GM12878 (cell line): ENCODE measurements around the gene CIB4. TPM values are rescaled to one million over a fixed set of nuclear protein-coding genes. Genes with fewer than 3 reads are reported as not detected.

Source experiments
- ATAC-seq: fragments of 200-7000 bp; cut with Tn5 transposase; 3 replicates; pipeline ENCODE4 v1.9.1; 2020; ENCODE audit warnings: mild to moderate bottlenecking, moderate library complexity
- BruUV-seq: library from RNA; stranded (reverse); fragments of 400-500 nt; replicated peaks from 2 replicates; lab custom pipeline; 2021; lab: Mats Ljungman, UMichigan
- CTCF ChIA-PET: fragments of 300-600 bp; sonication (Branson Sonifier 250); formaldehyde crosslinking; extraction: SDS; loops from one replicate; lab custom pipeline; 2021; ENCODE audit warnings: inconsistent platforms; lab: Yijun Ruan, JAX
- POLR2A ChIA-PET: fragments of 350-600 bp; formaldehyde crosslinking; extraction: SDS; loops from one replicate; lab custom pipeline; 2021; ENCODE audit warnings: inconsistent platforms; lab: Charles Lee
- RAD21 ChIA-PET: fragments of 300-600 bp; sonication (Branson Sonifier 250); formaldehyde crosslinking; loops from one replicate; lab custom pipeline; 2023; ENCODE audit warnings: antibody characterized with exemption; ENCODE audit not compliant: unreplicated experiment; lab: Charles Lee
- SMC1A ChIA-PET: fragments of 300-600 bp; sonication (Branson Sonifier 250); formaldehyde crosslinking; loops from one replicate; lab custom pipeline; 2023; ENCODE audit not compliant: unreplicated experiment, uncharacterized antibody; lab: Charles Lee
- DNase-seq: peaks from one replicate; pipeline ENCODE4 v3.0.0-alpha.2; 2011; ENCODE audit warnings: low read depth, low spot score
- FAIRE-seq: peaks from 3 replicates; lab custom pipeline; 2011; peaks lifted over from hg19 to GRCh38; lab: Jason Lieb, UNC
- H2AFZ ChIP-seq: 2 replicates; pipeline ENCODE4 v1.6.0; 2011; ENCODE audit warnings: low read depth, low read length, control low read depth; ENCODE audit not compliant: control insufficient read depth
- H3K27ac ChIP-seq: 2 replicates; pipeline ENCODE4 v1.5.1; 2011; ENCODE audit warnings: control low read depth; ENCODE audit not compliant: control insufficient read depth, insufficient read depth
- H3K27me3 ChIP-seq, 2 experiments: replicated peaks in 1 of 2; 2 replicates each; pipeline versions ENCODE4 v1.6.0 to v1.6.1; 2011; ENCODE audit warnings: low read length in 1 of 2; ENCODE audit not compliant: control insufficient read depth in 2 of 2, insufficient read depth in 2 of 2
- H3K36me3 ChIP-seq, 2 experiments: 2 replicates each; pipeline ENCODE4 v1.5.1; 2011; ENCODE audit warnings: low read length in 1 of 2; ENCODE audit not compliant: control insufficient read depth in 2 of 2, insufficient read depth in 2 of 2
- H3K4me1 ChIP-seq: 2 replicates; pipeline ENCODE4 v1.6.1; 2011; ENCODE audit warnings: mild to moderate bottlenecking, low read length, moderate library complexity, mixed read lengths; ENCODE audit not compliant: control insufficient read depth, insufficient read depth
- H3K4me2 ChIP-seq: 2 replicates; pipeline ENCODE4 v1.6.0; 2011; ENCODE audit warnings: control low read depth; ENCODE audit not compliant: control insufficient read depth, insufficient read depth
- H3K4me3 ChIP-seq: fragments of 200-600 bp; sonication (generic); 2 replicates; pipeline ENCODE4 v1.5.1; 2016
- H3K79me2 ChIP-seq: 2 replicates; pipeline ENCODE4 v1.6.0; 2011; ENCODE audit warnings: low read length; ENCODE audit not compliant: control insufficient read depth, insufficient read depth
- H3K9ac ChIP-seq: 2 replicates; pipeline ENCODE4 v1.8.0; 2011; ENCODE audit warnings: low read length, control low read depth, mixed read lengths; ENCODE audit not compliant: control insufficient read depth, insufficient read depth
- H3K9me3 ChIP-seq: replicated peaks from 3 replicates; pipeline ENCODE4 v1.5.1; 2011; ENCODE audit warnings: mild to moderate bottlenecking, low read length; ENCODE audit not compliant: control insufficient read depth, insufficient read depth
- H4K20me1 ChIP-seq: 2 replicates; pipeline ENCODE4 v1.6.0; 2011; ENCODE audit not compliant: control insufficient read depth, insufficient read depth
- EZH2 ChIP-seq: IDR thresholded peaks from 2 replicates; pipeline ENCODE4 v1.6.1; 2012; ENCODE audit warnings: low read depth, mild to moderate bottlenecking, control low read depth, inconsistent platforms, low read length, borderline replicate concordance; ENCODE audit not compliant: control insufficient read depth
- HCFC1 ChIP-seq: fragments of 150-350 bp; IDR thresholded peaks from 2 replicates; pipeline ENCODE4 v1.6.1; 2014; ENCODE audit warnings: low read length
- HDAC2 ChIP-seq: fragments of 200-600 bp; sonication (generic); IDR thresholded peaks from 2 replicates; pipeline ENCODE4 v1.6.1; 2017
- IKZF2 ChIP-seq, 2 experiments: fragments of 450-650 bp; IDR thresholded peaks; 2 replicates each; pipeline ENCODE4 v1.6.1; 2017; ENCODE audit warnings: mild to moderate bottlenecking in 2 of 2, moderate library complexity in 2 of 2
- KLF5 ChIP-seq: fragments of 450-650 bp; IDR thresholded peaks from 2 replicates; pipeline ENCODE4 v1.6.1; 2014; ENCODE audit warnings: mild to moderate bottlenecking; ENCODE audit not compliant: partially characterized antibody
- LARP7 ChIP-seq: fragments of 450-650 bp; IDR thresholded peaks from 2 replicates; pipeline ENCODE4 v1.6.1; 2017; ENCODE audit warnings: mild to moderate bottlenecking
- NFIC ChIP-seq: IDR thresholded peaks from 2 replicates; pipeline ENCODE4 v1.6.1; 2012; ENCODE audit warnings: low read depth, mild to moderate bottlenecking, inconsistent platforms, low read length, moderate library complexity
- NFYB ChIP-seq: IDR thresholded peaks from 2 replicates; pipeline ENCODE4 v1.6.1; 2011; ENCODE audit warnings: low read depth, mild to moderate bottlenecking, low read length, improper control_type of control experiment, moderate library complexity; ENCODE audit not compliant: insufficient read depth
- NR2C2 ChIP-seq: IDR thresholded peaks from 2 replicates; pipeline ENCODE4 v1.6.1; 2011; ENCODE audit warnings: borderline replicate concordance, low read depth; ENCODE audit not compliant: control insufficient read depth, insufficient read length
- PAX8 ChIP-seq: fragments of 450-650 bp; IDR thresholded peaks from 2 replicates; pipeline ENCODE4 v1.6.1; 2017; ENCODE audit warnings: mild to moderate bottlenecking, moderate library complexity
- POU2F2 ChIP-seq: IDR thresholded peaks from 3 replicates; pipeline ENCODE4 v1.6.1; 2011; ENCODE audit warnings: low read depth, mild to moderate bottlenecking, low read length, borderline replicate concordance
- TAF1 ChIP-seq: IDR thresholded peaks from 2 replicates; pipeline ENCODE4 v1.6.1; 2011; ENCODE audit warnings: mild to moderate bottlenecking, low read depth, low read length, borderline replicate concordance
- TCF12 ChIP-seq: IDR thresholded peaks from 2 replicates; pipeline ENCODE4 v1.6.1; 2011; ENCODE audit warnings: low read depth, mild to moderate bottlenecking, low read length
- ZNF384 ChIP-seq: IDR thresholded peaks from 2 replicates; pipeline ENCODE4 v1.6.1; 2012; ENCODE audit warnings: low read depth, mild to moderate bottlenecking, low read length, improper control_type of control experiment, borderline replicate concordance
- WGBS: methylation state at CpG from one replicate; pipeline ENCODE4 v1.1.6; 2016; ENCODE audit warnings: low lambda C conversion rate; ENCODE audit not compliant: insufficient replicate concordance, insufficient coverage; ENCODE audit errors: missing lambda C conversion rate; 5-methylcytosine and 5-hydroxymethylcytosine counted together
- in situ Hi-C: fragments of 300-500 bp; cut with MboI; formaldehyde crosslinking; loops from 9 replicates; pipeline ENCODE4 v1.14.3; 2018; ENCODE audit warnings: mixed read lengths
- intact Hi-C: fragments of 100-400 bp; cut with micrococcal nuclease; formaldehyde crosslinking; loops from one replicate; pipeline ENCODE4 v1.14.2; 2022; ENCODE audit not compliant: unreplicated experiment
- polyA plus RNA-seq, 11 experiments: library from polyadenylated mRNA; depleted of rRNA in 4 of 11; unstranded in 6 of 11; stranded (reverse) in 5 of 11; fragments of >200 nt; fragmentation: Nextera tagmentation in 4 of 11; fragmentation: Illumina TruSeq in 1 of 11; extraction: Ambion mirVana in 4 of 11; extraction: Trizol in 1 of 11; gene quantifications; 1 replicate in 1 of 11; 2 replicates in 10 of 11; pipeline versions ENCODE4 v1.2.1 to v1.2.3, GENCODE V29; 2011 to 2016; ENCODE audit warnings: inconsistent platforms in 2 of 11, missing spikeins in 2 of 11, low read depth in 1 of 11
- total RNA-seq, 4 experiments: library from RNA; depleted of rRNA in 3 of 4; stranded (reverse); fragments of >200 nt in 3 of 4; fragmentation: Illumina TruSeq in 1 of 4; extraction: Trizol in 1 of 4; gene quantifications; 2 replicates each; pipeline versions ENCODE4 v1.2.1 to v1.2.3, GENCODE V29; 2013 to 2021
- TF ChIP-seq, protein P1 (sequence below): IDR thresholded peaks from 2 replicates; pipeline ENCODE4 v1.6.1; 2012; ENCODE audit warnings: low read depth, low read length, improper control_type of control experiment
- TF ChIP-seq, protein P2 (sequence below): fragments of 450-650 bp; formaldehyde crosslinking; IDR thresholded peaks from 2 replicates; pipeline ENCODE4 v1.4.0; 2022; ENCODE audit warnings: mild to moderate bottlenecking, moderate library complexity
- TF ChIP-seq, protein P3 (sequence below): IDR thresholded peaks from 2 replicates; pipeline ENCODE4 v1.6.1; 2012; ENCODE audit warnings: low read depth, low read length, improper control_type of control experiment

Gene CIB4
- total and polyA plus RNA-seq, 10 of the 15 experiments (the other 5 are each of a cell fraction or from before 2014, with no cell fraction given), result not detected

DNA sequence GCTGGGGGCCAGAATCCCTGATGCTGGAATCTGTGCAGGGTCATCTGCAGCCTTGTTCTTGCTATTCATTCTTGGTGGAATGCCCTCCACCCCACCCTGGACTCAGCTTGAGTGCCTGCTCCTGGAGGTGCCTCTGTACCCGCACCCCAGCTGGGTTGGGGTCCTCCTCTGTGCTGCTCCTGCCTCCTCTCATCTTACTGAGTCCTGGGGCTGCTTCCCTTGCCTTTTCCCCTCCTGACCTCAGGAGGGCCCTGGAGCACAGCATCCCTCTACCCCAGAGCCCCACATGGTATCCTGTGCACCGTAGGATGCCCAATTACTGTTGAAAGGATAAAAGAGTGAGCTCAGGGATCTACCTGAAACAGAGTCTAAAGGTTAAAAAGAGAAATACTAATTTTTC lies 81.6 kb downstream of the CIB4 start:
- ATAC-seq (no peak), FAIRE-seq (no peak), DNase-seq (no peak)
- no peak overlapping the region for H2AFZ ChIP-seq
- no peaks in the 10 kb centered on the region for H3K36me3 ChIP-seq
- no peak overlapping the region for H3K4me3 ChIP-seq
- peaks cover 9 to 16% of the 10 kb centered on the region in 2 experiments for H3K27me3 ChIP-seq
- POLR2A ChIA-PET, result no interaction called here
- TF ChIP-seq, protein P1, sequence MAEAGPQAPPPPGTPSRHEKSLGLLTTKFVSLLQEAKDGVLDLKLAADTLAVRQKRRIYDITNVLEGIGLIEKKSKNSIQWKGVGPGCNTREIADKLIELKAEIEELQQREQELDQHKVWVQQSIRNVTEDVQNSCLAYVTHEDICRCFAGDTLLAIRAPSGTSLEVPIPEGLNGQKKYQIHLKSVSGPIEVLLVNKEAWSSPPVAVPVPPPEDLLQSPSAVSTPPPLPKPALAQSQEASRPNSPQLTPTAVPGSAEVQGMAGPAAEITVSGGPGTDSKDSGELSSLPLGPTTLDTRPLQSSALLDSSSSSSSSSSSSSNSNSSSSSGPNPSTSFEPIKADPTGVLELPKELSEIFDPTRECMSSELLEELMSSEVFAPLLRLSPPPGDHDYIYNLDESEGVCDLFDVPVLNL, result no peak
- TF ChIP-seq TCF12, result no peak
- TF ChIP-seq EZH2, result no peak
- no peak for TF ChIP-seq NFYB
- TF ChIP-seq ZNF384, result no peak
- TF ChIP-seq TAF1, result no peak
- no peak for TF ChIP-seq IKZF2 (IDR thresholded peaks at IDR 0.05)
- no peak for TF ChIP-seq NR2C2
- TF ChIP-seq, protein P2, sequence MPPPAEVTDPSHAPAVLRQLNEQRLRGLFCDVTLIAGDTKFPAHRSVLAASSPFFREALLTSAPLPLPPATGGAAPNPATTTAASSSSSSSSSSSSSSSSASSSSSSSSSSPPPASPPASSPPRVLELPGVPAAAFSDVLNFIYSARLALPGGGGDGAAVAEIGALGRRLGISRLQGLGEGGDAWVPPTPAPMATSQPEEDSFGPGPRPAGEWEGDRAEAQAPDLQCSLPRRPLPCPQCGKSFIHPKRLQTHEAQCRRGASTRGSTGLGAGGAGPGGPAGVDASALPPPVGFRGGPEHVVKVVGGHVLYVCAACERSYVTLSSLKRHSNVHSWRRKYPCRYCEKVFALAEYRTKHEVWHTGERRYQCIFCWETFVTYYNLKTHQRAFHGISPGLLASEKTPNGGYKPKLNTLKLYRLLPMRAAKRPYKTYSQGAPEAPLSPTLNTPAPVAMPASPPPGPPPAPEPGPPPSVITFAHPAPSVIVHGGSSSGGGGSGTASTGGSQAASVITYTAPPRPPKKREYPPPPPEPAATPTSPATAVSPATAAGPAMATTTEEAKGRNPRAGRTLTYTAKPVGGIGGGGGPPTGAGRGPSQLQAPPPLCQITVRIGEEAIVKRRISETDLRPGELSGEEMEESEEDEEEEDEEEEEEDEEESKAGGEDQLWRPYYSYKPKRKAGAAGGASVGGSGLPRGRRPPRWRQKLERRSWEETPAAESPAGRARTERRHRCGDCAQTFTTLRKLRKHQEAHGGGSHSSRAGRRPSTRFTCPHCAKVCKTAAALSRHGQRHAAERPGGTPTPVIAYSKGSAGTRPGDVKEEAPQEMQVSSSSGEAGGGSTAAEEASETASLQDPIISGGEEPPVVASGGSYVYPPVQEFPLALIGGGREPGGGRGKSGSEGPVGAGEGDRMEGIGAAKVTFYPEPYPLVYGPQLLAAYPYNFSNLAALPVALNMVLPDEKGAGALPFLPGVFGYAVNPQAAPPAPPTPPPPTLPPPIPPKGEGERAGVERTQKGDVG (CRISPR knock-in tag), result no peak
- TF ChIP-seq PAX8, result no peak
- TF ChIP-seq HCFC1, result no peak
- TF ChIP-seq LARP7, result no peak
- no peak for TF ChIP-seq KLF5
- TF ChIP-seq, protein P3, sequence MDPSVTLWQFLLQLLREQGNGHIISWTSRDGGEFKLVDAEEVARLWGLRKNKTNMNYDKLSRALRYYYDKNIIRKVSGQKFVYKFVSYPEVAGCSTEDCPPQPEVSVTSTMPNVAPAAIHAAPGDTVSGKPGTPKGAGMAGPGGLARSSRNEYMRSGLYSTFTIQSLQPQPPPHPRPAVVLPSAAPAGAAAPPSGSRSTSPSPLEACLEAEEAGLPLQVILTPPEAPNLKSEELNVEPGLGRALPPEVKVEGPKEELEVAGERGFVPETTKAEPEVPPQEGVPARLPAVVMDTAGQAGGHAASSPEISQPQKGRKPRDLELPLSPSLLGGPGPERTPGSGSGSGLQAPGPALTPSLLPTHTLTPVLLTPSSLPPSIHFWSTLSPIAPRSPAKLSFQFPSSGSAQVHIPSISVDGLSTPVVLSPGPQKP, result no peak
- no peak for TF ChIP-seq NFIC
- TF ChIP-seq HDAC2, result no peak
- no peak for TF ChIP-seq POU2F2
- no peak overlapping the region for H3K9ac ChIP-seq
- no peaks in the 10 kb centered on the region for H3K9me3 ChIP-seq
- H3K79me2 ChIP-seq, result no peaks in the 10 kb centered on the region
- H4K20me1 ChIP-seq, result no peaks in the 10 kb centered on the region
- no peak overlapping the region for H3K4me2 ChIP-seq
- no TSS peak for BruUV-seq
- WGBS, result 27% methylated on average over 2 of the region's 2 CpGs
- no peaks in the 10 kb centered on the region for H3K4me1 ChIP-seq
- CTCF ChIA-PET, result no interaction called here
- intact Hi-C loops (no loop called here), in situ Hi-C loops (no loop called here)
- RAD21 ChIA-PET, result no interaction called here
- no peak overlapping the region for H3K27ac ChIP-seq
- SMC1A ChIA-PET, result interaction anchor here (1.0 kb wide), 1 partner anchor 57 kb away, joined by 3 read pairs; no protein-coding TSS in a partner anchor
